Right kidney (tissue), 1 donor: ENCODE results near the gene PCSK4.
"Not testable (repeated sequence)": the region's sequence is repeated elsewhere in the genome, so short reads cannot be mapped to it uniquely, and the experiment has no call there.

Source experiments
- DNase-seq: peaks from one replicate; pipeline ENCODE4 v3.0.0-alpha.2; 2016

PCSK4 gene

DNA sequence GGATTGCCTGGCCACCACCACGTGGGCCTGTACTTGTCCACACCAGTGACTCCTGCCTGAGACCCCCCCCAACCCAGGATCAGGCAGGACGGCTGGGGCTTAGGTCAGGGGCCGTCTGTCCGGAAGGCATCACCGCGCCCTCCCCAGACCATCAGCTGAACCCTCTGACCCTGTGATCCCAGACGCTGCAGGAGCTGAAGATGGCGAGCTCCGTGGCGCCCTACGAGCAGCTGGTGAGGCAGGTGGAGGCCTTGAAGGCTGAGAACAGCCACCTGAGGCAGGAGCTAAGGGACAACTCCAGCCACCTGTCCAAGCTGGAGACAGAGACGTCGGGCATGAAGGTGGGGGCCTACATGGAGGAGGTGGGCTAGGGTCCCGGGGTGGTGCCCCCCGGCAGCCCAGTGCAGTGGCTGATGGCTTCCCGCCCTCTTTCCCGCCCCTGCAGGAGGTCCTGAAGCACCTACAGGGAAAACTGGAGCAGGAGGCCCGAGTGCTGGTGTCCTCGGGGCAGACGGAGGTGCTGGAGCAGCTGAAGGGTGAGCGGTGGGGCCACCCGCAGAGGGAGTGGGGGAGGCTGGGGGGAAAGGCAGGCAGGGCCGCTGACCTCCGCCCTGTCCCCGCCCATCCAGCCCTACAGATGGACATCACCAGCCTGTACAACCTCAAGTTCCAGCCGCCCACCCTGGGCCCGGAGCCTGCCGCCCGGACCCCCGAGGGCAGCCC lies 37.2 kb downstream of the PCSK4 start:
- no peak for DNase-seq

- no peak for DNase-seq
Measured at GRCh38 chr19:1451916-1452801, 38.0 kb downstream of the PCSK4 start.

DNA sequence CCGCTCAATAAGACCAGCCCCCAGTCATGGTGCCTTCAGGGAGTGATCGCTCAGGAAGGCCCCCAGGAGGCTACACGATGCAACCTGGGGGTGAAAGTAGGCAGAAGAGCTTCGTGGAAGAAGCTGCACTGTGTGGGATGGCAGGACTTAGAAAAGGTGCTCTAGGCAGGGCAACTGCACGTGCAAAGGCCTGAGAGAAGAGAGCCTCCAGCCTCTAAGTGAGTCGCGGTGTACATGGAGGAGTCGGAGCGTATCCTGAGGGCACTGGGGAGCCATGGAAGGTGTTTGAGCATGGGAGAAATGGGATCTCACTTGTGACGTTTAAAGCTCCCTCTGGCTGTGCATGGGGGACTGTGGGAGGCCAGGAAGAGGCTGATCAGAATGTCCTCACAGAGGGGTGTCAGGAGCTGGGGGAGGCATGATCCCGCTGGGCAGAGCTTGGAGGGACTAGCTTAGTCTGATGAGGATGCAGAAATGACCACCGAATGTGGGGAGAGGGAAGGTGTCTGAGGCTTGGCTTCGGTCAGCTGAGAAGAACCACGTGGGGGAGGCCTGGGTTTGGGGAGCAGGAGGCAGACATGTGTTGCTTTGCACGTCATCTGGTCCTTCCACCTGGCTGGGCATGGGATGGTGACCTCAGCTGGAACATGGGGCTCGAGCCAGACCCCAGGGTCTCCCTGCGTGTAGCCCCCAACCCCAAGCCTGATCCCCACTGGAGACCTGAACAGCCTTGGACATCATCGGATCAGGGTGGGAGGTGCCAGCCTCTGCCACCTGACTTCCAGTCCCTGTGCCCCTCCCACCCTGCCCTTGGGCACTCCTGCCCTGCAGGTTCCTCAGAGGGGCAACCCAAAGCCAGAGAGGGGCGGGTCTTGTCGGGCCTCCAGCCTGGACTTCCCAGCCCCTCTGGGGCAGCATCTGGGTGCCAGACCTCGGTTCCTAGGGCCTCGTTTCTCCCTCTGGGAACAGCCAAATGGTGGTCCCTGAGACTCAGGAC lies 39.1 kb downstream of the PCSK4 start:
- no peak for DNase-seq

GRCh38 chr19:1449467-1450442 lies 40.4 kb downstream of the PCSK4 start, which contains the start of gene APC2:
TSS of gene APC2 (plus strand) at chr19:1450121. CDS start at chr19:1453002, 2,881 bp downstream.
- no peak for DNase-seq

GRCh38 chr19:1447944-1448343 lies 42.2 kb downstream of the PCSK4 start:
- no peak for DNase-seq

DNA sequence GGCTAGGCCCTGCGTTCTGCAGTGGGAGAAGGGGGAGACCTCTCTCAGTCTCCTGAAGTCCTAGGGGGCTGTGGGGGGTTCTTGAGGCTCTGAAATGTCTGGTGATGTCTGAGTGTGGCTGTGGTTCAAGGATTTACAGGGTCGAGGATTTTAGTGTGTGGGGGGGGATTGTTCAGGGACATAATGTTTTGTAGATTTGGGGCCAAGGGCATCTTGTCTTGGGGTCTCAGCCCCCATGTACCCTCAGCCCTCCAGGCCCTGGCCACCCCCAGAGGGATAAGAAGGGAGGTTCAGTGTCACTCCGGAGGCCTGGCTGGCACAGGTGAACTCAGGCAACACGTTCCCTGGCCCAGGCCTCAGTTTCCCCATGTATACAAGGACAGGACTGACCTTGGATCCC lies 42.6 kb downstream of the PCSK4 start:
- DNase-seq = no peak

GRCh38 chr19:1446713-1447481 lies 43.3 kb downstream of the PCSK4 start:
- DNase-seq = peak; percentile 65

DNA sequence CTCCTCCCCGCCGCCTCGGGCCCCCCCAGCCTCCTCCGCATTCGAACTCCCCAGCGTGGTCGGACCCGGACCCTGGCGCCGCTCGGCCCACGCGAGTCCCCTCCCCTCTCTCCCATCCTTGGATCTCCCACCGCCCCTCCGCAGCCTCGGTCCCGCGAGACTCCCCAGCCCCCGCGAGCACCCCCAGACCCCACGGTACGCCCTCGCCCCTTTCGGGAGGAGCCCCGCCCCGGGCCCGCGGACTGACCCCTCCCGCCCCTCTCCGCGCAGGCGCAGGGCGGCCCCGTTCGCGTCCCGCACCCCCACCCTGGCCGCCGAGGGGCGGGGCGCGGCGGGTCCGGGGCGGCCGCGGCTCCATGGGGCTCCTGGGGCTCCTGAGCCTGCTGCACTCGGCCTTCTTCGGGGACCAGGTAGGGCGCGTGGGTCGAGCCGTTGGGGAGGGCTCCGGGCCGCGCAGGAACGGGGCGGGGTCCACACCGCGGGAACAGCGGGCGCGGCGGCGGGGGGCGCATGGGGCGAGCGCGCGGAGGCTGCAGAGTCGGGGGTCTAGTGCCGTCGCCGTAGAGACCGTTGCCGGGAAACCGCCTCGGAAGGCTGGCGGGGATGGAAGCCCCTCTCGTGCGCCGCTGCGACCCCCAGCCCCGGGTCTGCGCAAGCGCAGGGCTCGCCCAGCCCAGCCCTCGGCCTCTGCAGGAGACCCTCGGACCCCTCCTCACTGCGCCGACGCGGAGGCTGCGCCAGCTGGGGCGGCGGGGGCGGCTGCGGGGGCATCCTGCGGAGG lies 44.0 kb downstream of the PCSK4 start:
- DNase-seq = no peak

- DNase-seq = peak; percentile 88
Measured at GRCh38 chr19:1445185-1445931, 44.8 kb downstream of the PCSK4 start.

DNA sequence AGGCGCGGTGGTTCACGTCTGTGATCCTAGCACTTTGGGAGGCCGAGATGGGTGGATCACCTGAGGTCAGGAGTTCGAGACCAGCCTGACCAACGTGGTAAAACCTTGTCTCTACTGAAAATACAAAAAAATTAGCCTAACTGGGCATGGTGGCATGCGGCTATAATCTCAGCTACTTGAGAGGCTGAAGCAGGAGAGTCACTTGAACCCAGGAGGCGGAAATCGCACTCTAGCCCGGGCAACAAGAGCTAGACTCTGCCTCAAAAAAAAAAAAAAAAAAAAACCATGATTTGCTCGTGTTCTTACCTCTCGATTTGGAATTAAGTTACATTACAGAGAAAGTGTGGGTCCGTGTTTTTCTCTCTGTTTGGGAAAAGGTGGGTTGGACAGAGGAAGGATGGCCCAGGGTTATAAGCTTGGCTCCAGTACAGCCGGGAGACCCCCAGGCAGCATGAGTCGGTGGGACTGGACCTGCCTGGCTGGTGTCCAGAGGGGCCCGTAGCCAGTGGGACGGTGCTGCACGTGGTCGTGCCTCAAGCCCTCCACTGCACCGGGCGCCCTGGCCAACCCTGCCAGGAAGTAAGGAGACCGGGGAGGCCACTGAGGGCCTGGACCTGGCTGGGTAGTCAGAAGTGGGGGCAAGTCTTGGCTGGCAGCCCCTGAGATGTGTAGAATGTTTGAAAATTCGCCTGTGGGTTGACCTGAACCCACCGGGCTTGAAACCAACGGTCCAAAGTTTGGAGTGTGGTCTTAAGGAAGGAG lies 48.3 kb downstream of the PCSK4 start:
- DNase-seq = no peak

GRCh38 chr19:1441022-1441426 lies 49.1 kb downstream of the PCSK4 start:
- DNase-seq = no peak

DNA sequence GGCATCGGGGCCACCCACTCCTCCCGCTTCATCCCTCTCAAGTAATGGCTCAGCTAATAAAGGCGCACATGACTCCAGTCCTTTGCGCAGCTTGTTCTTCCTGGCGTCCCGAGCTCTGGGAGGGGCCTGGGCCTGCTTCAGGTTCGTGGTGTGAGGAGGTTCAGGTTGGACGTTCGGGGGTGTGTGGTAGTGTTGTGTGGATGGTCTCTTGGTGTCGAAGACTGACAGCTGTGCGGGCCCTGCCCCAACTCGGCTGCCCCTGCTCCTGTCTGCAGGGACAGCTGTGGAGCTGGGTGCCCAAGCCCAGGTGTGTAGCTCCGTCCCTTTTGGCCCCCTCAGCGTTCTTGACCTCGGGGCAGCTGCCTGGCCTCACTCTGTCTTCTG lies 49.7 kb downstream of the PCSK4 start:
- DNase-seq = no peak

DNA sequence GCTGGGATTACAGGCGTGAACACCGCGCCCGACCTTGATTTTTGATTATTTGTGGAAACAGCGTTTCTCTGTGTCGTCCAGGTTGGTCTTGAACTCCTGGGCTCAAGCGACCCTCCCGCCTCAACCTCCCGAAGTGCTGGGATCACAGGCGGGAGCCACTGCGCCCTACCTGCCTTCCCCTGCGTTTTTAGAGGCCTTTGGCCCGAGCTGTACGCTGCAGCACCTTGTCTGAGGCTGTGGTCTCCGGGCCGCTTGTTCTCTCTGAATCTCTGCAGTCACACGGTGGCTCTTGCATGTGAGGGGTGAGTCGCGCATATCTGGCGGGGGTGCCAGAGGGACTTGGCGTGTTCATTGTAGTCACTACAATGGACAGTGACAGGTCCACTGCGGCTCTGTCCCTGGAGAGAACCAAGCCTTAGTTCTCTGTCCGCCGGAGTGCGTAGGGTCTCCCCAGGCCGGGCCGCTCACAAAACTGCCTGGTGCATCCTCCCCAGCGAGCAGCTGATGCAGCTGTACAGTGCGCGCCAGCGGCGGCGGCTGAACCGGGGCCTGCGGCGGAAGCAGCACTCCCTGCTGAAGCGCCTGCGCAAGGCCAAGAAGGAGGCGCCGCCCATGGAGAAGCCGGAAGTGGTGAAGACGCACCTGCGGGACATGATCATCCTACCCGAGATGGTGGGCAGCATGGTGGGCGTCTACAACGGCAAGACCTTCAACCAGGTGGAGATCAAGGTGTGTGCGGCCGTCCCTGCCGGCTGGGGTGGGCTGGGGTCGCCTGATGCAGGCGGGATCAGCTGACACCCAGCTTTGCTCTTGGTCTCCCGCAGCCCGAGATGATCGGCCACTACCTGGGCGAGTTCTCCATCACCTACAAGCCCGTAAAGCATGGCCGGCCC lies 50.4 kb downstream of the PCSK4 start:
- not testable (repeated sequence) for DNase-seq

DNA sequence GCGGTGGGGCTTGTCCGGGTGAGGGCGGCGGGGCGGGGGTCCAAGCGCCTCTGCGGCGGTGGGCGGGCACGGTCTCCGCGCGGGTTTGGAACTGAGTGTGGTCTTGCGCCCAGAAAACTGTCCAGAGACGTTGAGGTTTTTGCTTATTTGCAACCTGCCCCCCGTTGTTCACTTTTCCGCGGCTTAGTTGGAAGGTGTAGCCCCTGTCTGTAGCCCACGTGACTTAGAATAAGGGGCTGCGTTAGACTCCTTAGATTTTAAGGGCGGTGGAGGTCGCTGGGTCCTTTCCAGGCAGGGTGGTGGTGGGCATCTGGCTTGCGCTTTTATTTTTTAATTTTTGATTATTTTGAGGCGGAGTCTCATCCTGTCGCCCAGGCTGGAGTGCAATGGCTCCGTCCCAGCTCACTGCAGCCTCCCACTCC lies 51.2 kb downstream of the PCSK4 start:
- no peak for DNase-seq

DNA sequence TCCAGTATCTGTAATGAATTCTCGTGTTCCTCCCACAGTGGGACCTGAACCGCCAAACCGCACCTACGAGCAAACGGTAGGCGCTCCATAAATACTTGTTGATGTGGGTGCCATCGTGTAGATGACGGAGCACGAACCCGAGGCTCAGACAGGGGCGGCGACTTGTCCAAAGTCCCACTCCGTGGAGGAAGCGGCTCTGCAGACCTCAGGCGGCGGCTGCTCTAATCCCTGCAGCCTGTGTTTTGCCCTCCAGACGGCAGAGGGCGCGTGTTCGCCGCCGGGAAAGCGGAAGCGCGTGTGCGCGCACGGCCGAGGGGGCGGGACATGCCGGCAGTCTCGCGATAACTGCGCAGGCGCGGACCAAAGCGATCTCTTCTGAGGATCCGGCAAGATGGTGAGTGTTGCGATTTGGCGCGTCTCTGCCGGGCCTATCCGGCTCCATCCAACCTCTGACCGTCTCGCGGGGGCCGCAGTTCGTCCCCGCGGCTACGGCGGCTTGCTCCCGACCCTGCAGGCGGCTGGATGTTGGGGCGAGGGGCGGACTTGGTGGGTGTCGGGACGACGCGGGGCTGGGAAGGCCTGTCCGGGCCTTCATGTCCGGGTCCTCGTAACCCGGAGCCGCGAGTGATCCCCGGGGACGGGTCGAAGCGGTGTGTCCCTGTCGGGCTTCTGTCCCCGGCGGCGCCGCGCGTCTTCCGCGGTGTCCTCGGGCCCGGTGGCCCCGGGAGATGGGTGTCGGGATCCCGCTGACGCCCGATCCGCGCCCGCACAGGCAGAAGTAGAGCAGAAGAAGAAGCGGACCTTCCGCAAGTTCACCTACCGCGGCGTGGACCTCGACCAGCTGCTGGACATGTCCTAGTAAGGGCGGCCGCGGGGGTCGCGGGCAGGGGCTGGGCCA lies 51.9 kb downstream of the PCSK4 start, which contains the start of gene RPS15:
Gene RPS15 (plus strand): TSS at position 362 of the 898 bp plus-strand sequence. CDS start 30 bp downstream, at position 392.
- peak; percentile 98 for DNase-seq
